Heart right ventricle (tissue), 16 donors: ENCODE results near the gene CDCP1. TPM values are rescaled to one million over a fixed set of nuclear protein-coding genes. Genes with fewer than 3 reads are reported as not detected.

ENCODE experiments used
- ATAC-seq, 8 donors: fragments of 200-7000 bp; cut with Tn5 transposase; one replicate each; pipeline ENCODE4 v1.9.1; 2020; ENCODE audit warnings: mild to moderate bottlenecking in 8 of 8, moderate library complexity in 8 of 8, moderate number of reproducible peaks in 1 of 8
- DNase-seq, 2 donors: peaks; one replicate each; pipeline ENCODE4 v3.0.0-alpha.2; 2020
- H3K27ac ChIP-seq, 10 donors: fragments of 200-600 bp; sonication (generic) in 2 of 10; one replicate each; pipeline versions ENCODE4 v1.5.0 to v1.8.0; 2020 to 2022; ENCODE audit warnings: mild to moderate bottlenecking in 3 of 10
- H3K27me3 ChIP-seq, 7 donors: fragments of 200-600 bp; one replicate each; pipeline ENCODE4 v1.8.0; 2021 to 2022; ENCODE audit warnings: mild to moderate bottlenecking in 2 of 7
- H3K36me3 ChIP-seq, 9 donors: fragments of 200-600 bp; sonication (generic) in 1 of 9; one replicate each; pipeline versions ENCODE4 v1.5.0 to v1.8.0; 2020 to 2022; ENCODE audit warnings: mild to moderate bottlenecking in 2 of 9
- H3K4me1 ChIP-seq, 9 donors: fragments of 200-600 bp; sonication (generic) in 1 of 9; one replicate each; pipeline versions ENCODE4 v1.5.0 to v1.8.0; 2020 to 2022; ENCODE audit warnings: mild to moderate bottlenecking in 4 of 9
- H3K4me3 ChIP-seq, 10 donors: fragments of 200-600 bp; sonication (generic) in 2 of 10; one replicate each; pipeline versions ENCODE4 v1.5.0 to v1.8.0; 2020 to 2022; ENCODE audit warnings: mild to moderate bottlenecking in 7 of 10, moderate library complexity in 2 of 10
- H3K9me3 ChIP-seq, 11 donors: fragments of 200-600 bp in 10 of 11; sonication (generic) in 2 of 11; one replicate each; pipeline versions ENCODE4 v1.5.0 to v1.8.0; 2013 to 2022; ENCODE audit warnings: mild to moderate bottlenecking in 2 of 11, control low read depth in 1 of 11, moderate library complexity in 1 of 11
- WGBS, 2 donors: extraction: QIAGEN DNeasy Blood & Tissue Kit; methylation state at CpG; one replicate each; pipeline ENCODE4 v1.1.7; 2013; ENCODE audit warnings: inconsistent platforms in 1 of 2; 5-methylcytosine and 5-hydroxymethylcytosine counted together
- intact Hi-C, 10 donors: fragments of 100-400 bp; cut with DNase I; formaldehyde crosslinking; loops; one replicate each; pipeline versions ENCODE4 v1.11.1 to v1.14.2; 2022
- polyA plus RNA-seq, 2 donors: library from polyadenylated mRNA; stranded (reverse); fragments of 200-250 nt; gene quantifications; one replicate each; pipeline ENCODE4 v1.2.3, GENCODE V29; 2013
- total RNA-seq, 10 donors: library from RNA; stranded (reverse); fragmentation: NEBNext Ultra II Directional in 3 of 10; extraction: Animal tissue kit (Norgen Biotek cat#: 25700) in 3 of 10; gene quantifications; one replicate each; pipeline versions ENCODE4 v1.2.1 to v1.2.4, GENCODE V29; 2021 to 2023
- TF ChIP-seq, protein P1 (sequence below), 9 donors: fragments of 200-600 bp; sonication (generic) in 2 of 9; IDR thresholded peaks; one replicate each; pipeline versions ENCODE4 v1.5.0 to v1.8.0; 2021 to 2022; ENCODE audit warnings: antibody characterized with exemption in 9 of 9, mild to moderate bottlenecking in 5 of 9, moderate library complexity in 1 of 9
- donor health status: Arrhythmogenic right ventricular cardiomyopathy.
- donor health status: ischemic (EF 13 %, LVEDD 7.1; RV severe dilation, severe dysfunction).
- donor health status: healthy with polysubstance abuse.
- donor health status: DM: no; HTN: yes; CAD: no.
- donor health status: DM: no; HTN: no; CAD: no.
- donor health status: ischemic (EF 25% LVEDD 6.9; RV normal size, moderate dysfunction).
- donor health status: ischemic (EF 25% LVEDD 5.7; RV mildly dilated, moderate dysfunction).
- donor health status: healthy.
- donor health status: DM: yes; HTN: yes; CAD: no.
- donor health status: Ischemic cardiomyopathy.
- donor health status: ischemic (EF 35%, LVEDD 5.7; RV mildly dilated, moderate dysfunction).
- donor health status: nonischemic (EF 11% LVEDD 7.7; RV severe dilation, severe dysfunction).
- donor health status: DM: yes; HTN: yes; CAD: no.
- donor health status: PGD.
- donor health status: ischemic (EF 29% LVEDD 5.4; RV normal size, mild dysfunction).
- donor health status: nonischemic (EF 23%, LVEDD 6.1; RV moderate dilation, normal function).

The CDCP1 gene
- total and polyA plus RNA-seq, 12 donors: 0.15 to 2.8 (median 0.27) TPM

DNA sequence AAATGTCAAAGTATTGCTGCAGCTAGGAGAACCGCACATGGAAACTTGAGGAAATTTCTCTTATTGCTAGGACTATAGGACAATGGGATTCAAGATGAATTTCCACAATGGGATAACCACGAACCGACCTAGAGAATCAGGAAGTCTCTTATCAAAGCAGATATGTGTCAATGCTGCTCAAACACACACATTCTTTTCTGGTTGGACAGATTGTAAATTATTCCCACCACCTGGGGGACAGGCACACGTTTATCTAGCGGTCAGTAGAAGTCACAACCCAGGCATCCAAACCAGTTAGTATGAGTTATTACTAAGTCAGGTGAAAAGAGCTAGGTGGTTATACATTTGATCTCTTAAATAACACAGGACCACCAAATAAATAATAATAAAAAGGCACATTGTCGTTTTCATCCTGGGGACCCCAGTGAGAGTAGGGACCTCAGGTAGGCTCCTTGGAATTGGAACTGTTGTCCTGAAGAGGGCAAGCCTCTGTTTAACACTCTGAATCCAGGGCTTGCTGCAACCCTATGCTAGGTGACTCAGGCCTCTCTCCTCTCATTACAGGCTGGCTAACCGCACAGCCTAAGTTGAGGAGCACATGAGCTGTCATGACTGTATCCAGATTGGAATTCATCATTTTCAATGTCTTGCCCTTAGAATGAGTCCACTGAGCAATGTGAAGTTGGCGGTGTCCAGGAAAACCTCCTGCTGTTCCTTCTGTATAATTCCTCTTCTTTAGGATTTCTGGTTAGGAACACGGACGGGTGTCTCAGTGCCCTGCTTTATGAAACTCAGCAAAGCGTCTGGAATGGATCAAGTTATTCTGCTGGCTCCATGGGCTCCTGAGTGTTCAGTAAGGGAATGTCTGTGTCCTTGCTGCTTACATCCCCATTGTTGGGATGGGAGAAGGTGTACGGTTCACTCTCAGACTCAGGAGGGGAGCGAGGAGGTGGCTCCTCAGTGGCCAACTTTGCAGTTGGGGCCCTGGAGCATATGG lies 61.1 kb downstream of the CDCP1 start:
- intact Hi-C loops: no loop called here
- no peak overlapping the region for H3K27ac ChIP-seq
- peaks cover 0 to 7% (median 0%) of the 10 kb centered on the region in 9 donors for H3K4me1 ChIP-seq
- H3K36me3 ChIP-seq: peaks cover 0 to 4% (median 0%) of the 10 kb centered on the region in 9 donors
- 76 to 83% methylated on average over 13 of the region's 13 CpGs for WGBS, 2 donors
- no peak for DNase-seq
- H3K27me3 ChIP-seq: no peaks in the 10 kb centered on the region
- TF ChIP-seq, protein P1, sequence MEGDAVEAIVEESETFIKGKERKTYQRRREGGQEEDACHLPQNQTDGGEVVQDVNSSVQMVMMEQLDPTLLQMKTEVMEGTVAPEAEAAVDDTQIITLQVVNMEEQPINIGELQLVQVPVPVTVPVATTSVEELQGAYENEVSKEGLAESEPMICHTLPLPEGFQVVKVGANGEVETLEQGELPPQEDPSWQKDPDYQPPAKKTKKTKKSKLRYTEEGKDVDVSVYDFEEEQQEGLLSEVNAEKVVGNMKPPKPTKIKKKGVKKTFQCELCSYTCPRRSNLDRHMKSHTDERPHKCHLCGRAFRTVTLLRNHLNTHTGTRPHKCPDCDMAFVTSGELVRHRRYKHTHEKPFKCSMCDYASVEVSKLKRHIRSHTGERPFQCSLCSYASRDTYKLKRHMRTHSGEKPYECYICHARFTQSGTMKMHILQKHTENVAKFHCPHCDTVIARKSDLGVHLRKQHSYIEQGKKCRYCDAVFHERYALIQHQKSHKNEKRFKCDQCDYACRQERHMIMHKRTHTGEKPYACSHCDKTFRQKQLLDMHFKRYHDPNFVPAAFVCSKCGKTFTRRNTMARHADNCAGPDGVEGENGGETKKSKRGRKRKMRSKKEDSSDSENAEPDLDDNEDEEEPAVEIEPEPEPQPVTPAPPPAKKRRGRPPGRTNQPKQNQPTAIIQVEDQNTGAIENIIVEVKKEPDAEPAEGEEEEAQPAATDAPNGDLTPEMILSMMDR (IDR thresholded peaks at IDR 0.05): no peak
- no peak for ATAC-seq
- no peak overlapping the region for H3K4me3 ChIP-seq
- H3K9me3 ChIP-seq: peaks cover 0 to 6% (median 0%) of the 10 kb centered on the region in 11 donors

DNA sequence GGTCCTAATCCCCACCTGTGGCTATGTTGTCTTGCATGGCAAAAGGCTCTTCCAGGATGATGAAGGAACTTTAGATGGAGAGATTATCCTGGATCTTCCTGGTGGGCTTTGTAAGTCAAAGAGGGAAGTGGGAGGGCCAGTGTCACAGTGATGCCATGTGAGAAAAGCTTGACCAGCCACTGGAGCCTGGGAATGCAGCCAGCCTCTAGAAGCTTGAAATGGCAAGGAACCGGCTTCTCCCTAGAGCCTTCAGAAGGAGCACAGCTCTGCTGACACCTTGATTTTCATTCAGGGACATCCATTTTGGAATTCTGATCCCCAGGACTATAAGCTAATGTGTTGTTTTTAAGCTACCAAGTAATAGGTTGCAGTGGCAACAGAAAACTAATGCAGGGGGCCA lies 61.8 kb downstream of the CDCP1 start:
- ATAC-seq: no peak
- H3K4me3 ChIP-seq: no peak overlapping the region
- WGBS, 2 donors: 37 to 64% methylated on average over 1 of the region's 1 CpG
- no peak overlapping the region for H3K27ac ChIP-seq
- TF ChIP-seq, protein P1 (IDR thresholded peaks at IDR 0.05): no peak
- H3K27me3 ChIP-seq: no peaks in the 10 kb centered on the region
- H3K4me1 ChIP-seq: peaks cover 0 to 7% (median 0%) of the 10 kb centered on the region in 9 donors
- intact Hi-C loops: no loop called here
- H3K36me3 ChIP-seq: peaks cover 0 to 4% (median 0%) of the 10 kb centered on the region in 9 donors
- DNase-seq: no peak
- peaks cover 0 to 6% (median 0%) of the 10 kb centered on the region in 11 donors for H3K9me3 ChIP-seq

DNA sequence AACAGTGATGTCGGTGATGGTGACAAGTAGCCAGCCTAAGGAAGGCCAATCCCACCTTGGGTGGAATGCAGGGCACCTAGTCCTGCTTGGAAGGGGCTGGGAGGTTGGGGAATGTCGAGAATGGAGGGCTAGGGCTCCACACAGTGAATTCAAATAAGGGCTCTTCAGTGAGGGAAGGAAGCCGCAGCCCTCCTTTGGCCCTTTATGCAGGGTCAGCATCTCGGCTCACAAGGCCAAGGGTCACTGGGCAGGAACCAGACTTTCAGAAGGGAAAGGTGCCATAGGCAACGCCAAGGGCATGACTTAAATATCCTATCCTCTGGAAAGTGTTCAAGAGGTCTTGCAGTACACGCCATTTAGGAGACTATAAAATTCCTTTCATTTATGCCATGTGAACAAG lies 63.2 kb downstream of the CDCP1 start:
- ATAC-seq: no peak
- 85 to 87% methylated on average over 6 of the region's 6 CpGs for WGBS, 2 donors
- peaks cover 0 to 7% (median 0%) of the 10 kb centered on the region in 9 donors for H3K4me1 ChIP-seq
- peaks cover 0 to 6% (median 0%) of the 10 kb centered on the region in 11 donors for H3K9me3 ChIP-seq
- H3K27ac ChIP-seq: no peak overlapping the region
- intact Hi-C loops: no loop called here
- DNase-seq: no peak
- TF ChIP-seq, protein P1 (IDR thresholded peaks at IDR 0.05): no peak
- H3K27me3 ChIP-seq: no peaks in the 10 kb centered on the region
- H3K4me3 ChIP-seq: no peak overlapping the region
- H3K36me3 ChIP-seq: peaks cover 0 to 4% (median 0%) of the 10 kb centered on the region in 9 donors

DNA sequence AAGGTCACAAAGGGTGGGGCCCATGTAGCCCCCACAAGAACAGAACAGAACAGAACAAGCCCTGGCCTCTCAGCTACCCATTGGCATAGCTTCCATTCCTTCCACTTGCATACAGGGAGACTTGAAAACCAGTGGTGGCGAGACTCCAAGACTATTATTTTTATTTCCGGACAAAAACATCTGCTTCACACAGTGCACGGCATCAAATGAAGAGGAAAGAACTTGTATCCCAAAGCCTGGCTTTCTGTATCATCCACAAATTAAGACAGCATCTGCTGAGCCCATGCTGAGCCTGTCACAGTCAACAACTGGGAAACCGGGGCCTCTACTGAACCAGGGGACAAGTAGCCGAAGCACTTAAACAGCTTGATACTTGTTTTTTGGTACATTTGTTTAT lies 64.0 kb downstream of the CDCP1 start:
- no peak overlapping the region for H3K27ac ChIP-seq
- WGBS, 2 donors: 60 to 66% methylated on average over 5 of the region's 5 CpGs
- peaks cover 0 to 6% (median 0%) of the 10 kb centered on the region in 11 donors for H3K9me3 ChIP-seq
- H3K36me3 ChIP-seq: peaks cover 0 to 4% (median 0%) of the 10 kb centered on the region in 9 donors
- no peak overlapping the region for H3K4me3 ChIP-seq
- DNase-seq: no peak
- TF ChIP-seq, protein P1 (IDR thresholded peaks at IDR 0.05): no peak
- H3K27me3 ChIP-seq: no peaks in the 10 kb centered on the region
- peaks cover 0 to 7% (median 0%) of the 10 kb centered on the region in 9 donors for H3K4me1 ChIP-seq
- intact Hi-C loops: no loop called here
- peak in 1 of 8 donors; percentile 9 for ATAC-seq
